ENCODE data around the gene PDE7B. TPM values are rescaled to one million over a fixed set of nuclear protein-coding genes. Genes with fewer than 3 reads are reported as not detected.

PDE7B gene
- total RNA-seq, 1 donor from 2014 or later, result 5.1 TPM

GRCh38 chr6:135880066-135880972, 28.8 kb downstream of the PDE7B start:
- no peak for TF ChIP-seq CTCF (conservative IDR thresholded peaks at IDR 0.05)
- peaks cover 8% of the 10 kb centered on the region for H3K4me1 Mint-ChIP-seq (ENCODE audit: unreplicated experiment)
- H3K36me3 Mint-ChIP-seq, result no peaks in the 10 kb centered on the region
- H3K9me3 Mint-ChIP-seq, result no peaks in the 10 kb centered on the region
- DNase-seq (ENCODE audit: extremely low spot score, unreplicated experiment), result no peak
- no peak overlapping the region for H3K4me3 Mint-ChIP-seq
- no peak overlapping the region for H3K27ac Mint-ChIP-seq
- H3K27me3 Mint-ChIP-seq, result no peaks in the 10 kb centered on the region

GRCh38 chr6:135883045-135883444, 31.5 kb downstream of the PDE7B start:
- H3K4me1 Mint-ChIP-seq (ENCODE audit: unreplicated experiment), result peaks cover 8% of the 10 kb centered on the region

GRCh38 chr6:135883536-135883935, 32.0 kb downstream of the PDE7B start:
- no peak for TF ChIP-seq CTCF (conservative IDR thresholded peaks at IDR 0.05)
- Mint-ChIP-seq H3K4me1 (ENCODE audit: unreplicated experiment) (peaks cover 8% of the 10 kb centered on the region), H3K27ac (no peak overlapping the region), H3K36me3 (no peaks in the 10 kb centered on the region), H3K9me3 (no peaks in the 10 kb centered on the region), H3K27me3 (no peaks in the 10 kb centered on the region), H3K4me3 (no peak overlapping the region)
- DNase-seq (ENCODE audit: extremely low spot score, unreplicated experiment), result no peak

More at GRCh38 chr6:135883045-135883444, 31.5 kb downstream of the PDE7B start:
- Mint-ChIP-seq H3K36me3 (no peaks in the 10 kb centered on the region), H3K27me3 (no peaks in the 10 kb centered on the region), H3K9me3 (no peaks in the 10 kb centered on the region), H3K27ac (no peak overlapping the region), H3K4me3 (no peak overlapping the region)
- no peak for TF ChIP-seq CTCF (conservative IDR thresholded peaks at IDR 0.05)
- no peak for DNase-seq (ENCODE audit: extremely low spot score, unreplicated experiment)

- H3K9me3 Mint-ChIP-seq, result no peaks in the 10 kb centered on the region
- H3K4me3 Mint-ChIP-seq, result no peak overlapping the region
- H3K27me3 Mint-ChIP-seq, result no peaks in the 10 kb centered on the region
- no peak for DNase-seq (ENCODE audit: extremely low spot score, unreplicated experiment)
- no peak for TF ChIP-seq CTCF (conservative IDR thresholded peaks at IDR 0.05)
- peaks cover 8% of the 10 kb centered on the region for H3K4me1 Mint-ChIP-seq (ENCODE audit: unreplicated experiment)
- H3K27ac Mint-ChIP-seq, result no peak overlapping the region
- no peaks in the 10 kb centered on the region for H3K36me3 Mint-ChIP-seq
These were observed 32.6 kb downstream of the PDE7B start for GRCh38 chr6:135884136-135884535.

- Mint-ChIP-seq H3K4me1 (ENCODE audit: unreplicated experiment) (peaks cover 5% of the 10 kb centered on the region), H3K27me3 (no peaks in the 10 kb centered on the region), H3K27ac (no peak overlapping the region), H3K9me3 (no peaks in the 10 kb centered on the region), H3K4me3 (no peak overlapping the region), H3K36me3 (no peaks in the 10 kb centered on the region)
- TF ChIP-seq CTCF (conservative IDR thresholded peaks at IDR 0.05), result no peak
- no peak for DNase-seq (ENCODE audit: extremely low spot score, unreplicated experiment)
These were observed 35.6 kb downstream of the PDE7B start for GRCh38 chr6:135887069-135887468.
